Right atrium auricular region (tissue), 2 donors: ENCODE data around the gene NSUN7. TPM values are rescaled to one million over a fixed set of nuclear protein-coding genes. Genes with fewer than 3 reads are reported as not detected.

Experiments used
- DNase-seq: peaks from one replicate; pipeline ENCODE4 v3.0.0-alpha.2; 2019; ENCODE audit warnings: low spot score
- H3K27ac ChIP-seq, 2 donors: fragments of 200-600 bp; sonication (generic); 1 replicate in 1 of 2; 2 replicates in 1 of 2; pipeline ENCODE4 v1.5.1; 2016 to 2019
- H3K27me3 ChIP-seq, 2 donors: fragments of 200-600 bp; sonication (generic); one replicate each; pipeline versions ENCODE4 v1.5.1 to v1.6.0; 2017 to 2019
- H3K36me3 ChIP-seq: fragments of 200-600 bp; sonication (generic); one replicate; pipeline ENCODE4 v1.5.1; 2016
- H3K4me1 ChIP-seq, 2 donors: fragments of 200-600 bp; sonication (generic); one replicate each; pipeline versions ENCODE4 v1.5.1 to v1.6.0; 2017 to 2019
- H3K4me3 ChIP-seq, 2 donors: fragments of 200-600 bp; sonication (generic); 1 replicate in 1 of 2; 2 replicates in 1 of 2; pipeline ENCODE4 v1.5.1; 2017 to 2019; ENCODE audit warnings: mild to moderate bottlenecking in 1 of 2, moderate library complexity in 1 of 2
- H3K9me3 ChIP-seq, 2 donors: fragments of 200-600 bp; sonication (generic); one replicate each; pipeline ENCODE4 v1.5.1; 2019
- total RNA-seq, 2 donors: library from RNA; depleted of rRNA; stranded (reverse); fragments of >200 nt; gene quantifications; one replicate each; pipeline ENCODE4 v1.1.0, GENCODE V29; 2016
- TF ChIP-seq, protein P1 (sequence below), 2 donors: fragments of 200-600 bp; sonication (generic); IDR thresholded peaks; one replicate each; pipeline ENCODE4 v1.5.1; 2019; ENCODE audit warnings: antibody characterized with exemption in 2 of 2

The NSUN7 gene
- total RNA-seq, 2 donors from 2014 or later, result 1.9 to 9.8 TPM

DNA sequence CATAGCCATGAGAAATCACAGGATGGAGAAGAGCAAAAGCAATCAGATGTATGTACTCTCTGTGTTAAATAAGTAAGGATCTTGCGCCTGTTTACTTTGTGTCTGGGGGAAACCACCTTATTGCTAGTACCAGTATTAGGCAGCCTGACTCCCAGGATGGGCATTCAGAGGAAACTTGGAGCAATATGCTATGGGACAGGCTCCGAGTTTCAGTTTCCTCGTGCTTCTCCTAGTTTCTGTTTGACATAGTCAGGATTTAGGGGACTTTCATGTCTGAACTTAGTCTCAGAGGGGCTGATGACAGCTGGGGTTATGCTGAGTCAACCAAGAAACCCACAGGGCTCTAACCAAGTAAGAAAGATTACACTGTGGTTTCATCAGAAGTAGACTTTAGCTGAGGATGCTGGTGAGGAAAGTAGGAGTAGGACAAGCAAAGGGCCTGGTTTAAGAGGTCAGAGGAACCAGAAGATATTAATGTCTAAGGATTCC, 13.5 kb downstream of the NSUN7 start:
- Histone ChIP-seq H3K4me3 (no peak overlapping the region), H3K4me1 (no peaks in the 10 kb centered on the region), H3K9me3 (no peaks in the 10 kb centered on the region), H3K27me3 (no peaks in the 10 kb centered on the region), H3K27ac (no peak overlapping the region), H3K36me3 (no peaks in the 10 kb centered on the region)
- DNase-seq, result no peak
- TF ChIP-seq, protein P1, sequence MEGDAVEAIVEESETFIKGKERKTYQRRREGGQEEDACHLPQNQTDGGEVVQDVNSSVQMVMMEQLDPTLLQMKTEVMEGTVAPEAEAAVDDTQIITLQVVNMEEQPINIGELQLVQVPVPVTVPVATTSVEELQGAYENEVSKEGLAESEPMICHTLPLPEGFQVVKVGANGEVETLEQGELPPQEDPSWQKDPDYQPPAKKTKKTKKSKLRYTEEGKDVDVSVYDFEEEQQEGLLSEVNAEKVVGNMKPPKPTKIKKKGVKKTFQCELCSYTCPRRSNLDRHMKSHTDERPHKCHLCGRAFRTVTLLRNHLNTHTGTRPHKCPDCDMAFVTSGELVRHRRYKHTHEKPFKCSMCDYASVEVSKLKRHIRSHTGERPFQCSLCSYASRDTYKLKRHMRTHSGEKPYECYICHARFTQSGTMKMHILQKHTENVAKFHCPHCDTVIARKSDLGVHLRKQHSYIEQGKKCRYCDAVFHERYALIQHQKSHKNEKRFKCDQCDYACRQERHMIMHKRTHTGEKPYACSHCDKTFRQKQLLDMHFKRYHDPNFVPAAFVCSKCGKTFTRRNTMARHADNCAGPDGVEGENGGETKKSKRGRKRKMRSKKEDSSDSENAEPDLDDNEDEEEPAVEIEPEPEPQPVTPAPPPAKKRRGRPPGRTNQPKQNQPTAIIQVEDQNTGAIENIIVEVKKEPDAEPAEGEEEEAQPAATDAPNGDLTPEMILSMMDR (IDR thresholded peaks at IDR 0.05), result no peak

DNA sequence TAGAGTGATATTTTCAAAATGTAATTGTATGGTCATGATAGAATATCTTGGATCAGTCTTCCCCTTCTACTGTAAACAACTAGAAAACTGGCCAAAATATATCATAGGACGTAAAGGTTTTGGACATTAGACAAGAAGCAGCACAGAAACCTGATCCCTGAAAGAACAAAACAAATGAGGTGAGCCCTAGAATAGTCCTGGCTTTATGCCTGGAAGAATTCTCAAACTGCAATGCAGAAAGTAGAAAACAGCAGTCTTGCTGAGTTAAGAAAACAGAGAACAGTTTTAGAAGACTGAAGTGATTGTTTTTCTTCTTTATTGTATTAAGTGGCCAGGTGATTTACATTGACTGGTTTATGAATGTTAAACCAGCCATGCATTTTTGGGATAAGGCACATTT, 19.5 kb downstream of the NSUN7 start:
- H3K4me3 ChIP-seq, result no peak overlapping the region
- TF ChIP-seq, protein P1 (IDR thresholded peaks at IDR 0.05), result no peak
- no peaks in the 10 kb centered on the region for H3K36me3 ChIP-seq

DNA sequence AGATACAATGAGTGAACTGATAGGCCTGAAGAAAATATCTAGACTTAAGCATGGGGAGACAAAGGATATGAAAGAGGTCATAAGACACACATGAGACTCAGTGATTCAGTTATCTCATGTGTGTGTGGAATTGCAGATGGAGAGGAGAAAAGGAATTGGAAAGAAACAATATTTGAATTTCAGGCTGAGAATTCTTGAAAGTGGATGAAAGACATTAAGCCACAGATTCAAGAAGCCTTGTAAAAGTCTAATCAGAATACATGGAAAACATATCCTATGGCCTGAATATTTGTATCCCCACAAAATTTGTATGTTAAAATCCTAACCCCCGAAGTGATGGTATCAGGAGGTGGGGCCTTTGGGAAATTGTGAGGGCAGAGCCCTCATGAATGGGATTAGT, 28.3 kb downstream of the NSUN7 start:
- Histone ChIP-seq H3K4me3 (no peak overlapping the region), H3K27ac (no peak overlapping the region)
- TF ChIP-seq, protein P1 (IDR thresholded peaks at IDR 0.05), result no peak

More for the DNA sequence above, 19.5 kb downstream of the NSUN7 start:
- Histone ChIP-seq H3K27ac (no peak overlapping the region), H3K27me3 (no peaks in the 10 kb centered on the region), H3K4me1 (no peaks in the 10 kb centered on the region), H3K9me3 (no peaks in the 10 kb centered on the region)
- no peak for DNase-seq

DNA sequence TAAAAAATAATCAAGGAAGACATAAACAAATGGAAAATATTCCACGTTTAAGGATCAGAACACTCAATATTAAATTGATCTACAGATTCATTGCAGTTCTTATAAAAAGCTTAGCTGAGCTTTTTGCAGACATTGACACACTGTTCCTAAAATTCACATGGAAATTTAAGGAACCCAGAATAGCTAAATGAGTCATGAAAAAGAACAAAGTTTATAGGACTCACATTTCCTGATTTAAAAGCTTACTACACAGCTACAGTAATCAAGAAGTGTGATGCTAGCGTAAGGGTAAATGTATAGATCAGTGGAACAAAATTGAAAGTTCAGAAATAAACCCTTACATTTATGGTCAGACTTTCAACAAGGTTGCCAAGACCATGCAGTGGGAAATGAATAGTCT, 33.1 kb downstream of the NSUN7 start:
- H3K4me1 ChIP-seq, result no peaks in the 10 kb centered on the region
- no peak overlapping the region for H3K4me3 ChIP-seq
- no peak for DNase-seq
- no peaks in the 10 kb centered on the region for H3K36me3 ChIP-seq
- H3K27ac ChIP-seq, result no peak overlapping the region
- no peaks in the 10 kb centered on the region for H3K27me3 ChIP-seq
- H3K9me3 ChIP-seq, result peaks cover 0 to 7% of the 10 kb centered on the region in 2 donors
- TF ChIP-seq, protein P1 (IDR thresholded peaks at IDR 0.05), result no peak

More for the DNA sequence above, 28.3 kb downstream of the NSUN7 start:
- no peak for DNase-seq
- no peaks in the 10 kb centered on the region for H3K27me3 ChIP-seq
- peaks cover 0 to 15% of the 10 kb centered on the region in 2 donors for H3K9me3 ChIP-seq
- H3K36me3 ChIP-seq, result no peaks in the 10 kb centered on the region
- H3K4me1 ChIP-seq, result no peaks in the 10 kb centered on the region

DNA sequence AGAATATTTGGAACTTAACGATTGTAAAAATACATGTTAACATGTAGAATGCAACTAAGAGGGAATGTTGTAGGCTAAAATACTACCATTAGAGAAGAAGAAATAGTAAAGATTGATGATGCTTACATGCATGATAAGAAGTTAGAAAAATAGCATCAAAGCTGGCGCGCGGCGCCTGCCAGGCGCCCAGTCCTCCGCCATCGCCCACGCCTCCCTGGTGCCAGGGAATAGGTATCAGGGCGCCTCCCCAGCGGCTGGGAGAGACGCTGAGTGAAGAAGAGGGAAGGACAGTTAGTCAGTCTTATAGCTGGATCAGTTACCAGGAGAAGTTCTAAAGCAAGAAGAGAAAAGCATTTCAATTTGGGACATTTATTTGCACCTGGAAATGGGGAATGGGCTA, 36.0 kb downstream of the NSUN7 start:
- no peaks in the 10 kb centered on the region for H3K27me3 ChIP-seq
- no peak overlapping the region for H3K27ac ChIP-seq
- no peaks in the 10 kb centered on the region for H3K9me3 ChIP-seq
- TF ChIP-seq, protein P1 (IDR thresholded peaks at IDR 0.05), result no peak
- H3K36me3 ChIP-seq, result no peaks in the 10 kb centered on the region
- no peaks in the 10 kb centered on the region for H3K4me1 ChIP-seq
- no peak for DNase-seq
- H3K4me3 ChIP-seq, result no peak overlapping the region

DNA sequence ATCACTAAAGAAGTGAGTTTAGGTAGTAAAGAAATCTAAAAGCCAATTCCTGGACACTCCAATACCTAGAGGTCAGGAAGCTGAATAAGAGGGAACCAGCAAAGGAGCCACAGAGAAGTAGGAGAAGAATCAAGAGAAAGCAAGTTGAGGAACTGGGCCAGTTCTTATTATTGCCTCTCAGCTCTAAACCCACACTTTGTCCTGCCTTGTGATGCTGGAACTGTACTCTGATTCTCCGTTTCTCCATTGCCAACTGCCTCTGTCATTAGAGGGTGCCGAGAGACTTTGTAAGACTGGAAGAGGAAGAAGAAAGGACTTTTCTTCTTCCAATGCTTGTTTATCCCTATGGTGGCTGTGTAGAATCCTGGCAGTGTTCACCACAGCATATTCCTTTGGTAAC, 38.6 kb downstream of the NSUN7 start:
- no peak overlapping the region for H3K27ac ChIP-seq
- H3K4me1 ChIP-seq, result no peaks in the 10 kb centered on the region
- TF ChIP-seq, protein P1 (IDR thresholded peaks at IDR 0.05), result no peak
- no peaks in the 10 kb centered on the region for H3K36me3 ChIP-seq
- no peaks in the 10 kb centered on the region for H3K9me3 ChIP-seq
- H3K4me3 ChIP-seq, result no peak overlapping the region
- no peaks in the 10 kb centered on the region for H3K27me3 ChIP-seq
- no peak for DNase-seq
